ENCODE measurements around the gene EYS.
"Not testable (repeated sequence)": the region's sequence is repeated elsewhere in the genome, so short reads cannot be mapped to it uniquely, and the experiment has no call there.

Gene EYS

GRCh38 chr6:64085126-64085525 lies 1621.9 kb downstream of the EYS start:
- DNase-seq: no peak

DNA sequence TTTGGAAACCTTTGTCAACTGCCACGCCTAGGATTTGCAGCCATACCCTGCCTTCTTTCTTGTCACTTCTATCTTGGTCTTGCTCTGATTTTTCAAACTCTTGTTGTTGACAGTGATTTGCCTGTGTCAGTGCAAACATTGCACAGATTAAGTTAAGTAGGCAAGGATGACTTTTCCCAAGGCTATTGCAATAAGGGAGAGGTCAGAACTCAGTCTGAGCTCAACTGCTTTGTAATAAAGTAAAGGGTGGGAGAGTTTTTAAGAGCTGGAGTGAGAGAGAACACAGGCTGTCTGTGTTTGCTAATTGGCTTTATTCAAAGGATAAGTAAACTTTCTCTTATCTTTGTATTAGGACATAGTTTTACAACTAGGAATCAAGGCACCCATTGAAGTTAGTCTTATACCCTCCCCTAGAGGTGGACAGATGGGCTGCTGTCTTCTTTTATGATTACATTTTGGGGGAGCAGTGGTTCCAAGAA lies 1622.8 kb downstream of the EYS start:
- DNase-seq: no peak

DNA sequence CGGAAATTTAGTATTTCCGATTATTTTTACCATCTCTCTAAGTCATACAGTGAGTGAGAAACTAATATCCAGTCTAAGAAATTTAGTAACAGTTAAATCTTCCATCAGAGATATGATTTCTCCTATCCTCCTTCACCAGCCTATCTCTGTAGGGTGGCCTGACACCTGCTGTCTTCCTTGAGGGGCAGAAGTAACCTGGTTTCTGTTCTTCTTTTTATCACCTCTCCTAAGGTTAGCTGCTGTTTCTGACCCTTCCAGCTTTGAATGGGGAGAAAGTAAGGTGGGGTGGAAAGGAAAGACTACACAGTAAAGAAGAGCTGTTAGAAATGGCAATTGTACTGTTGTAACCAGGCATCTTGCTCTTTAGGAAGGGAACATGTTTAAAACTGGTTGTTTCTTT lies 1623.8 kb downstream of the EYS start:
- no peak for DNase-seq

DNA sequence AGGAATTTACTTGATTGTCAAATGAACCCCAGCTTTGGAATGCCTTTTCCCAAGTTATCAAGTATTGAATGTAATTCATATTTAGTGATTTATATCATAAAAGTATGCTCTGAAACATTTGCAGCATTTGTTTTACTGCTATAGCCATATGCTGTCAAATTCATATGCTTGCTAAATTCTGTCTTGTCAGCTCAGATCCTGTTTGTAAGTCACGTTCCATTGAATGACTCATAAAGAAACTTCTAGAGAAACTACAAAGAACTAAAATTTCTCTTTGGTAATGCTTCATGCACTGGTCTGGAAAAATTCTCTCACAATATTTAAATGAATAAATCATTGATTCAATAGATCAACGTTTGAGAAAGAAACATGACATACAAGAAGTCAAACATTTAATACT lies 1625.6 kb downstream of the EYS start:
- no peak for DNase-seq

DNA sequence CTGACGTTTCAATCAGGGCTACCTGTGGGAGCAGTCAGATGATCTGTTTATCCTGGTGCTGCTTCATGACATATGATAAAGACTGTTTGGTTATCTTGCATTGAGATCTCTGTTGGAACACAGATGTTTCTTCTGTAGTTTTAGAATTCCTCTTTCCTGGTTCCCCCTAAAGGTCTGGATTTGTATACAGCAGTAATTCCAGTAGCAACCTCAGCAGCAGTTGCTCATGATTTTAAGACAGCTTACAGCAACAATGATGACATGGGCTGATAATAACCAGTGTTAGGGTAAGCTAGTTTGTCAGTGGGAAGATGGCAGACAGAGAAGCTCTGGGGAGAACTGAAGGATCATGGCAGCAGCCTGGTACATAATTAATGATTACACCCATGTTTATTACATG lies 1632.0 kb downstream of the EYS start:
- DNase-seq: no peak

DNA sequence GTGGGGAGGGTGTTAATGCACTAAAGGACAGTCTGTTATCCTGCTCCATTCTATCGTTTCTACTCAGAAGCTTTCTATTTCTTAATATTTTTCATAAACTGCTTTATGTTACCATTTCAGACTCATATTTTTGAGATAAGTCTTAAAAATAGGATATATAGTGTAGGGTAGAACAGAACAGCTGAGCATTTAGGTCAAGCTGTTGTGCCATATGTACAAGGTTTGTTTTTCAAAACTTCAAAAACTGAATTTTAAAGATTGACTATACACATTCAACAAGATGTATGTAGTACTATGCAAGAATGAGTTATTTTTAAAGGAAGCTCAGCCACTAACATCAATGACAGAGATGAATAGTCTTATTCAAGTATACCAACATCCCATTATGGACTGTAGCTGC lies 1634.3 kb downstream of the EYS start:
- DNase-seq: no peak

DNA sequence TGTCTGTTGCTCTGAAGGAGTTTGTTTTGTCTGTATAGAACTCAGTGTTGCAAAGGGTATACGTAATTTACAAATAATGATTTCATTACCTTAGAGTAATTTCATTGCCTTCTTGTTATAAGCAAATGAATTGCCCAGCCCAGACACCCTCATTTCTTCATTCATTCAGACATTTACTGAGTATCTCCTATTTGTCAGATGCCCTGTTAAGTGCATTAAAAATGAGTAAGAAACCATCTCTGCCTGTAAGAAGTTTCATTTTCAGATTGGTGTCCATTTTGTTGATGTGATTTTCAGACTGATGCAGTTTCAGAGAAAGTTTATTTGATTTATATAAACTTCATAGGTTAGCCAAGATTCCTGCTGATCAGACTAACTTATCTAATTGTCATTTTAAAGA lies 1642.1 kb downstream of the EYS start:
- DNase-seq: no peak

DNA sequence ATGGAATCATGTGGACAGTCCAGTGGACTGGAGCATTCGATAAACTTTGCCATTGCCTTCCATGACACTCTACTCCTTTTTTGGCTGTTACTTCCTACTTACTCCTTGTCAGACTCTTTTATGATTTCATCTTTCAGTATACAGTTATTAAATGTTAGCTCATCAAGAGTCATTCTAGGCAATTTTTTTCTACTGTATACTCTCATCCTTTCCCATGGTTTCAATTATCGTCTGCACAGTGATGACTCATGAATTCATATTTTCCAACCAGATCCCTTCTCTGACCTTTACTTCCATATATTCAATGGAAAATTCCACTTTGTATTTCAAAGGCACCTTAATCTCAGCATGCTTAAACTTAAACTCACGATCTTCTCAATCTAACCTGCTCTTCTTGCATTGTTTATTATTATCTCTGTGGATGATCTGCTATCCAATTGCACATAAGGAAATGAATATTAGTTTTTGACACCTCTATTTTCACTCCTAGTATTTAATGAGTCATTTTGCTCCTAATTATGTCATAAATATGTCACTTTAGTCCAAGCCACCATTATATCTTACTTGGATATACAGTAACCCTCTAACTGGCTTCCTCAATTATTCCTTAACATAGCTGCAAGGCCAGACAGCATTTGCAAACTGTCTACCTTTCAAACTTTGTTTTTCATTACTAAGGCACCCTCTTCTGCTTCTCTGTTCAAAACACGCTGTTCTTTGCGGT lies 1643.9 kb downstream of the EYS start:
- no peak for DNase-seq

GRCh38 chr6:64054861-64055260 lies 1652.2 kb downstream of the EYS start:
- DNase-seq: no peak

DNA sequence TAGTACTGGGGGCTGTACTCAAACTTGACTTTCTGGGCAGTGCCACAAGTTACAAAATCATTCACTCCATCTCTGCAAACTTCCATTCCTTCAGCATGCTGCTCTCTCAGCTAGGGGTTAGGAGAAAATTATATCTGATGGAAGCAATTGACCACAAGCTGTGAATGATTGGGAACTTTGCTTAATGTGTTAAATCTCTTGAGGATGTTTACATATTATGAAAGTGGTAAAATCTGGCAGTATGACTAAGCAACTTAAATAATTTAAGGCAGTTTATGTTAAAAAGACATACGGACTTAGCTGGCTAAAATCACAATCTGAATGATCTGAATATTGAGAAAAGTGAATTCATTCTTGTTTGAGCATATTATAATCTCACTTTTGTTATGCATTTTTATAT lies 1656.4 kb downstream of the EYS start:
- no peak for DNase-seq

- no peak for DNase-seq
These were observed 1657.3 kb downstream of the EYS start for GRCh38 chr6:64049736-64050135.

GRCh38 chr6:64046746-64047208 lies 1660.2 kb downstream of the EYS start:
- no peak for DNase-seq

DNA sequence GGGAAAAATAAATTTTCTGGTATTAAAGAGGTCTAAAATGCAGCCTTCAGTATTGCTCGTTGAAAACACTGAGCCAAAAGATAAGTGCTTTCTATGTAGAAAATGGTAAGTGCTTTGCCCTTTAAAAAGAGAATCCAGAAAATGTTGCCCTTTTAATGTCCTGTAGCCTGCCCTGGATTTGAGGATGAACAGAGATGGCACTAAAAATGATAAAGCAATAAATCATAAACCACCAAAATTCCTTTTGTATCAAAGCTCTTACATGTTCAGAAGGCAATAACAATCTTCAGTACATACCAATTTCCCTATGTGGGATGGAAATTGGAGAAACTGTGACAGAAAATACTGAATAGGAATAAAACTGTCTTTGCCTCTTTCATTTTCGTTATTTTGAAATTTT lies 1665.7 kb downstream of the EYS start:
- DNase-seq: no peak

GRCh38 chr6:64040113-64040512 lies 1666.9 kb downstream of the EYS start:
- no peak for DNase-seq

DNA sequence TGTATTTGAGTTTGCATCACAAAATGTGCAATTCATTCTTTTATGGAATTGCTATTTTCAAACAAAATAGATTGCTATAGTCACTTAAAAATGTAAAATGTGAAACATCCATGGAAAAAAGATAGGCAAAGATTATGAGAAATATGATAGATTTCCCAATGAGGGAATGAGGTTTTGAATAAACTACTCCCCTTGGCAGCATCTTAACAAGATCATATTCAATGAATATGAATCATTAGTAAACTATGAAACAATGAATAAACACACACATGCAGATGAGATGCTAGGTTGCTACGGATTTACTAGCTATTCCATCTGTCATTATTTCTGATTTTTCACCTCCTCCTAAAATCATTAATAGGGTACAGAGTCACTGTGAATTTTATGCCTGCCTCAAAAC lies 1669.6 kb downstream of the EYS start:
- DNase-seq: no peak

DNA sequence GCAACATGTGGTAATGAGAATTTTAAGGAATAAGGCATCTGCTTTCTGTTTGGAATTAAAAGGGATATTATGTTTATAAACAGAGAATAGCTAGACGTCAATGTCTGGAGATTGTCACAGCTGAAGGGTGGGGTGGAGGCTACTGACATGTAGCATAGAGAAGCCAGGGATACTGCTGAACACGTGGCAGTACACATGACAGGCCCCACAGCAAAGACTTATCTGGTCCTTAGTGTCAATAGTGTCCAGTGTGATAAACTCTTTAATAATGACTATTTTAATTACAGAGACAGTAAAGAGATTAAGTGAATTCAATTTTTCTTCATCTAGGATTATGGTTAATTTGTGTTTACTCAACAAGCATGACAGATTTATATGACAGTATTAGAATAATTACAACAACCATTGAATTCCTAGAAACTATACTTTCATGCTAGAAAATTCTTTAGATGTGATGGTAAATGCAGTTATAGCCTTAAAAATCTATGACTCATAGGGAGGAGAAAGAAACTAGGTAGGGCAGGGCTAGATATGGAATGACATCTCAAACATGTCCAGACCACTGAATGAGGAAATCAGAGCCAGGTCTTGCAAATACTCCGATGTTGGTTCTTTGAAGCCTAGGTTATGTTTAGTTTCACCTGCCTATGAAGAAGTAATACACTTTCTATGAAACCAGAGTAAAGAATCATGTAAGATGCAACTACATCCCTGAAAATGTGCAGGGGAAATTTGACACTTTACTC lies 1671.9 kb downstream of the EYS start:
- DNase-seq: no peak

DNA sequence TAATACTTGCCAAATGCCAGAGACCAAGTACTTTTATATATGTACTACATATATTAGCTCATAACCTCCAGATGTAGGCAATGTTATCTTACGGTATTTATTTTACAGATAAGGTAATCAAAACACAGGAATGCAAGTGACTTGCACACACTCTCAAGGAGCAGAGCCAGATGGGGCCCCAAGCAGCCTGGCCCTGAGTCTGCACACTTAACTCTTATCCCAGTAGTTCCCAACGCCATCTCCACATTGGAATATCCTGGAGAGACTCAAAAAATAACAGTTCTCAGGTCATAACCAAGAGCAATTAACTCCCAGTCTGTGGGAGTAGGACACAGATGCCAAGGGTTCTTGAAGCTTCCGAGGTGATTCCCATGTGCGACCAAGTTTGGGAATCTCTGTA lies 1672.7 kb downstream of the EYS start:
- no peak for DNase-seq

DNA sequence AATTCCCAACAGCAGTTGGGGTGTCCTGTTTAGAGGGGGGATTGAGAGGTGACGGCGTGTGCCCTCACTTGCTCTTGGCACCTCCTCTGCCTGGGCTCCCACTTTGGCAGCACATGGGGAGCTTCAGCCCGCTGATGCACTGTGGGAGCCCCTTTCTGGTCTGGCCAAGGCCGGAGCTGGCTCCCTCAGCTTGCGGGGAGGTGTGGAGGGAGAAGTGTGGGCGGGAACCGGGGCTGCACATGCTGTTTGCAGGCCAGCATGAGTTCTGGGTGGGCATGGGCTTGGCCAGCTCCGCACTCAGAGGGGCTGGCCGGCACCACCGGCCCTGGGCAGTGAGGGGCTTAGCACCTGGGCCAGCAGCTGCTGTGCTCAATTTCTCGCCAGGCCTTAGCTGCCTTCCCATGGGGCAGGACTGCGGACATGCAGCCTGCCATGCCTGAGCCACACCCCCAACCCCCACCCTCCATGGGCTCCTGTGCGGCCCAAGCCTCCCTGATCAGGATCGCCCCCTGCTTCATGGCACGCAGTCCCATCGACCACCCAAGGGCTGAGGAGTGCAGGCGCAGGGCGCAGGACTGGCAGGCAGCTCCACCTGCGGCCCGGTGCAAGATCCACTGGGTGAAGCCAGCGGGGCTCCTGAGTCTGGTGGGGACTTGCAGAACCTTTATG lies 1675.9 kb downstream of the EYS start:
- DNase-seq: not testable (repeated sequence)

GRCh38 chr6:64023693-64024092 lies 1683.3 kb downstream of the EYS start:
- DNase-seq: no peak

GRCh38 chr6:64014595-64014994 lies 1692.4 kb downstream of the EYS start:
- DNase-seq: no peak

DNA sequence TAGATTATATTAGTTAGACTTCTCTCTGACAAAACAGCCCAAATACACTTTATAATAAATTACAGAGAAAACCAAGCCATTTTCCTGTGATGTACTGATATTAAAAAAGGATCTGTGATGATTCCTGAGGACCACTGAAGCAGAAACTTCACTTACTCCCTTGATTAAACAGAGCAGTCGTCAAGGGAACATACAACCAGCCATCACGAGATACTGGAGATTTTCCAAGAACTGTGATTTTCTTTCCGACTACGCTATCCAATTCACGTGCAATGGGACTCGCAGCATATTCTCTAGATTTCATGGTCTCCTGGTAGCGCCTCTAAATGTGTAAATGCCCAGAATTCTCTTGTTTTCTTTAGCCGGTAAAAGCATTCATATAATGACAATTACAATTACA lies 1694.0 kb downstream of the EYS start:
- no peak for DNase-seq

- DNase-seq: no peak
These were observed 1694.5 kb downstream of the EYS start for GRCh38 chr6:64012351-64013001.

GRCh38 chr6:64010666-64011065 lies 1696.4 kb downstream of the EYS start:
- no peak for DNase-seq

All from T-helper 9 cell (primary cell).